ENCODE results near the gene SIPA1. TPM values are rescaled to one million over a fixed set of nuclear protein-coding genes. Genes with fewer than 3 reads are reported as not detected.
"Not testable (repeated sequence)": the region's sequence is repeated elsewhere in the genome, so short reads cannot be mapped to it uniquely, and the experiment has no call there.

Gene SIPA1
- total RNA-seq, 1 donor from 2014 or later, result 23.5 TPM

GRCh38 chr11:65658174-65659021, 20.5 kb downstream of the SIPA1 start:
- DNase-seq, result no peak

GRCh38 chr11:65660038-65660437, 22.1 kb downstream of the SIPA1 start:
- DNase-seq, result no peak

DNA sequence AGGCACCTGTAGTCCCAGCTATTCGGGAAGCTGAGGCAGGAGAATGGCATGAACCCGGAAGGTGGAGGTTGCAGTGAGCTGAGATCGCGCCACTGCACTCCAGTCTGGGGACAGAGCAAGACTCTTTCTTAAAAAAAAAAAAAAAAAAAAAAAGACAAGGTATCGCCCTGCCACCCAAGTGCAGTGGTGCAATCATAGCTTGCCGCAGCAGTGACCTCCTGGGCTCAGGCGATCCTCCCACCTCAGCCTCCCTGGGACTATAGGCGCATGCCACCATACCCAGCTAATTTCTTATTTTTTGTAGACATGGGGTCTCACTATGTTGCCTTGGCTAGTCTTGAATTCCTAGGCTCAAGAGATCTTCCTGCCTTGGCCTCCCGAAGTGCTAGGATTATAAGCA, 23.0 kb downstream of the SIPA1 start:
- DNase-seq, result not testable (repeated sequence)

- no peak for DNase-seq
Measured at GRCh38 chr11:65661599-65662246, 23.8 kb downstream of the SIPA1 start.

DNA sequence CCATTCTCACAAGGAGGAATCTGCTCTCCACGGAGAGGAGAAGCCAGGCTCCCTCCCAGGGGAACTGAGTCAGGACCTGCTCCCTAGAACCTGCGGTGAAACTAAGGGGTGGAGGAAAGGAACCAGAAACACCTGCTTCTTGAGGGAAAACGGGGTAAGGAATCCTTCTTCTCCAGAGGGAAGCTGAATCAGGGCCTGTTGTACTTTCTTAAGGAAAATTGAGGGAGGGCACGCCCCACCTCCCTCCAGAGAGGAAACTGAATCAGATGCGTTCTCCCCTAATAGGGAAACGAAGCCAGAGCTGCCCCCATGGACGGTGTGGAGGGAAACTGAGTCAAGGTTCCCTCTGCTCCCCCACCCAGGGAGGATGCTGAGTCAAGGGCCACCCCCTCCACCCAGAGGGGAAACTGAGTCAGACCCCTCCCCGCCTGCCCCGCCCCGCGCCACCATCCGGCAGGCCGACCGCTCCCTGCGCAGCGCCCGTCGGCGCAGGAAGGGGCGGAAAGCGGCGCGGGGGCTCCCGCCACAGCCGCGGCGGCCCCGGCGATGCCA, 24.4 kb downstream of the SIPA1 start:
- DNase-seq, result no peak

- DNase-seq, result peak; percentile 96
Measured at GRCh38 chr11:65662799-65663638, 25.1 kb downstream of the SIPA1 start, which contains the start of gene RELA. Gene RELA, minus strand, starts transcription at chr11:65662916. Its CDS starts 84 bp downstream, at chr11:65662832.

- peak; percentile 84 for DNase-seq
Measured at GRCh38 chr11:65663639-65664200, 25.8 kb downstream of the SIPA1 start.

GRCh38 chr11:65672180-65672860, 34.4 kb downstream of the SIPA1 start:
- DNase-seq, result no peak

DNA sequence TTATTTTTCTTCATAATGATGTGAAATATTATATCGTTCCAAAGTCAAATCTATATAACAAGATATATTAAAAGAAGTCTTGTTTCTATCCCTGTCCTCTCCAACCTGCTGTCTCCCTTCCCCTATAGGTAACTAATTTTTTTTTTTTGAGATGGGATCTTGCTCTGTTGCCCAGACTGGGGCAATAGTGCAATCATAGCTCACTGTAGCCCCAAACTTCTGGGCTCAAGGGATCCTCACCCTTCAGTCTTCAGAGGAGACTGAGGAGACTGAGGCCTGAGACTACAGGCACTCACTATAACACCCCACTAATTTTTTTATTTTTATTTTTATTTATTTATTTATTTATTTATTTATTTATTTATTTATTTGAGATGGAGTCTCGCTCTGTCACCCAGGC, 35.1 kb downstream of the SIPA1 start:
- DNase-seq, result no peak

GRCh38 chr11:65680192-65680743, 42.4 kb downstream of the SIPA1 start:
- DNase-seq, result no peak

DNA sequence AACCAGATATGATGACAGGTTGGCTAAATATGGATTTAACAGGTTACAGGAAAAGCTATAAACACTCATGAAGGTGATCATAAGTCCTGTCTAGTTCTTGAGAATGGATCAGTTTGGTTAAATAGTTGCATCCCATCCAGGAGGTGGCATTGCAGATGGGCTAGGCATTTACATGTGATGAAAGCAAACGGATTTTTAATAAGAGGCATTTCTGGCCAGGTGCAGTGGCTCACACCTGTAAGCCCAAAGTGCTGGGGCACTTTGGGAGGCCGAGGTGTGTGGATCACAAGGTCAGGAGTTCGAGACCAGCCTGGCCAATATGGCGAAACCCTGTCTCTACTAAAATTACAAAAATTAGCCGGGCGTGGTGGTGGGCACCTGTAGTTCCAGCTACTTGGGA, 45.6 kb downstream of the SIPA1 start:
- DNase-seq, result not testable (repeated sequence)

DNA sequence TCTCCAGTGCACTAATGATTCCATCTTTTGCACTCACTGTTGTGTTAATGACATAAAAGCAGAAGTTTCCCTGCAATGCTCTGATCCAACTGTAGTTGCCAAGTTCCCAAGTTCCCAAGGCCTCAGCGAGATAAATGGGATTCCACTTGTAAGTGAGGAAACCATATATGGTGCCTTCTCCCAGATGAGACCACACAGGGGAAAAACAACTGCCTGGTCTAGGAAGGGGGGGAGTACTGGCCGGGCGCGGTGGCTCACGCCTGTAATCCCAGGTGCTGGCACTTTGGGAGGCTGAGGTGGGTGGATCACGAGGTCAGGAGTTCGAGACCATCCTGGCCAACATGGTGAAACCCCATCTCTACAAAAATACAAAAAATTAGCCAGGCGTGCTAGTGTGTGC, 48.1 kb downstream of the SIPA1 start:
- DNase-seq, result no peak

DNA sequence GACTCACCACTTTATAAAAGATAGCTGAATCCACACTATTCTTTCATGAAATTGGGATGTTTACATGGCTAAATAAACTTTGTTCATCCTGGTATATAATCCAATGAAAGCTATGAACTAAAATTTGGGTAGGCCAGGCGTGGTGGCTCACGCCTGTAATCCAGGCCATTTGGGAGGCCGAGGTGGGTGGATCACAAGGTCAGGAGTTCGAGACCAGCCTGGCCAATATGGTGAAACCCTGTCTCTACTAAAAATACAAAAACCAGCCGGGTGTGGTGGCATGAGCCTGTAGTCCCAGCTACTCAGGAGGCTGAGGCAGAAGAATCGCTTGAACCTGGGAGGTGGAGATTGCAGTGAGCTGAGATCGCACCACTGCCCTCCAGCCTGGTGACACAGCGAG, 53.9 kb downstream of the SIPA1 start:
- DNase-seq, result not testable (repeated sequence)

DNA sequence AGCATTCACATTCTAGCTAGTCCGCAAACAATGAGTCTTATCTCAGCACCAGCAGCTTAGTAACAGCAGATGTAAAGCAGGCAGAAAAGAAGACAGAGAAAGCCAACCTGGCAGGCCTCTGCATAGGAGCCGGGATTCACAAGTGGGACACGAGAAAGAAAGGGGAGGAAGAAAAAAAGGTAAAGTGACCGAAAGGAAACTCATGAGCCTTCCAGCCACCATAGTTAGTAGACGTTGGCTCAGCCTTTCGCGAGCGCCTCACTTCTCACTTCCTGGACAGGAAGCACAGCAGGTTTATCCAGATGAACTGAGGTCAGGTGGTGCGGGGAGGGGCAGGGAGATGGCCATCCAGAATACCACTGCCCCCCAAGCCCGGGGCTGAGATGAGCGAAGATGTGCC, 54.5 kb downstream of the SIPA1 start:
- DNase-seq, result no peak

DNA sequence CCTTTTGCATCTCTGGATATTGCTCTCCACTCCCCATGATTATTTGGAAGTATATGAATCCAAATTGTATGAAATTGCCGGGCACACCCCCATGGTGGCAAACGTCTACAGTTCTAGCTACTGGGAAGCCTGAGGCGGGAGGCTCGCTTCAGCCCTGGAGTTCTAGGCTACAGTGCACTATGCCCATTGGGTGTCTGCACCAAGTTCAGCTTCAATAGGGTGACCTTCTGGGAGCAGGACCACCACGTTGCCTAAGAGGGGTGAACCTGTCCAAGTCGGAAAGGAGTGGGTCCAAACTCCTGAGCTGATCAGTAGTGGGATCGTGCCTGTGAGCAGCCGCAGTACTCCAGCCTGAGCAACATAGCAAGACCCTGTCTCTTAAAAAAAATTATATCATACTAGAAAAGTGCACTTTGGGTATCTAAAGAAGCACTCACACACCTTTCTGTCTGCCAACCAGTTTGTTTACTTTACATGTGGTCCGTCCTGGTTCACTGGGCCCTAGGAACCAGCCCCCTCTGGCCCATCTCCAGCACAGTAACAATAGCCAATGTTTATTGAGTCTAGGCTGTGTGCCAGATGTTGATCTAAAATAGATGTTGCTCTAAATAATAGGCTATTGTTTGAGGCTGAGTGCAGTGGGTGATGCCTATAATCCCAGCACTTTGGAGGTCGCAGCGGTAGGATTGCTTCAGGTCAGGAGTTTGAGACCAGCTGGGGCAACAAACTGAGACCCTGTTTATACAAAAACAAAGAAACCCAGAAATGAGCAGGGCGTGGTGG, 57.7 kb downstream of the SIPA1 start:
- DNase-seq, result peak; percentile 26

- no peak for DNase-seq
Measured at GRCh38 chr11:65696802-65697552, 59.1 kb downstream of the SIPA1 start.

DNA sequence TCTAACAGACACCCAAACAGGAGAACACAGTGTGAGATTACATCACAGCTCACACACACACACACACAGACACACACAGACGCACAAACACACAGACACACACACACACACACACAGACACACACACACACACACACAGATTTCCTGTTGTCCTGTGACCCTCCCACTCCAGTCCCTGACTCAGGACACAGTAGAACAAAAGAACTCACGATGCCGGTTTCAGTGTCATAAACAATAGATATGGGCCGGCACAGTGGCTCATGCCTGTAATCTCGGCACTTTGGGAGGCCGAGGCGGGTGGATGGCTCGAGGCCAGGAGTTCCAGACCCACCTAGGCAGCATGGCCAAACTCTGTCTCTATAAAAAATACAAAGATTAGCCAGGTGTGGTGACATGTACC, 60.3 kb downstream of the SIPA1 start:
- no peak for DNase-seq

GRCh38 chr11:65699306-65699705, 61.4 kb downstream of the SIPA1 start:
- DNase-seq, result no peak

GRCh38 chr11:65700399-65700798, 62.5 kb downstream of the SIPA1 start:
- no peak for DNase-seq

Measured in tongue (tissue), 2 donors.